Activated T-cell treated with anti-CD3 and anti-CD28 coated beads, Interleukin-2, amount 50 U/mL, for 24 hours (primary cell): ENCODE results near the gene ABLIM3.
A peak's percentile ranks its signal among the peaks of the same experiment; 100 is the strongest.

ENCODE experiments used
- DNase-seq: peaks from one replicate; pipeline ENCODE4 v3.0.0-alpha.2; 2020
- H3K27ac Mint-ChIP-seq: 2 replicates; pipeline ENCODE4 v1.8.0; 2020; ENCODE audit warnings: mild to moderate bottlenecking, mixed read lengths
- H3K27me3 Mint-ChIP-seq: 2 replicates; pipeline ENCODE4 v1.8.0; 2020; ENCODE audit warnings: mixed read lengths
- H3K36me3 Mint-ChIP-seq: 2 replicates; pipeline ENCODE4 v1.8.0; 2020; ENCODE audit warnings: low read depth, mixed read lengths
- H3K4me1 Mint-ChIP-seq: 2 replicates; pipeline ENCODE4 v1.8.0; 2020; ENCODE audit warnings: low read depth, mixed read lengths
- H3K4me3 Mint-ChIP-seq: 2 replicates; pipeline ENCODE4 v1.8.0; 2020; ENCODE audit warnings: mild to moderate bottlenecking, moderate library complexity, mixed read lengths
- H3K9me3 Mint-ChIP-seq: 2 replicates; pipeline ENCODE4 v1.8.0; 2020; ENCODE audit warnings: mixed read lengths

Gene ABLIM3

DNA sequence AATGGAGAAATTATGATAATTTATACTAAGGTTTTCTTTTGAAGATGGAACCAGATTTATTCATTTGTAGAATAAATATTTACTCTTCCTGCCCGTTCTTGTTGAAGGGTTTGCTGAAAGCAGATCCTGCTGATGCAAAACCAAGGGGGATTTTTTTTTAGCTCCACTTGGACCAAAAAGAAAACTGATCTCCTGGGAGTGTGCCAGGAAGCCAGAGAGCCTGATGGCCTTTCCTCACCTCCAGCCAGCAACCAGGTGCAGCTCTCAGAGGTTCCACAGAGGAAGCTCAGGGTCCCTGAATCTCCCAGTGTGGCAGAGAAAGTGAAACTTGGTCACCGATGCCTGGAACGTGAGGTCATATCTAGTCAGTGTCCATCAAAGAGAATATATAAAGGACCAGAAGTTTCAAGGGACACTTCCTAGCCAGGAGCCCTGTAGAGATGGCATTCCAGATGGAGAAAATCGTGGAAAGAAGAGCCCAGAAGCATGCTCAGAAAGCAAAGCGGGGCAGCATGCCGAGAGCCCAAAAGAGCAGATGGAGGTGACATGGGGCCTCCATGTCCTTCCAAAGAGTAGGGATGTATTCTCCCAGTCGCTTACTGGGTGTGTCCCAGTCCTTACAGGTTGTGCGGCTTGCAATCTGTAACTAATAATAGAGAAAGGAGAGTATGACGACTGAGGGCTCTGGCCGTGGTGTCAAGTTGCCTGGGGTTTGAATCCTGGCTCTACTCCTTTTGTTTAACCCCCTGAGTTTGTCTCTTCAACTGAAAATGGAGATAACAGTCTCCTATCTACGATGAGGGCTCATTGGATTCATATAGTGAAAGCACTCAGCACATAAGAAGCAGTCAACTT is 142.6 kb downstream of the ABLIM3 start:
- Mint-ChIP-seq H3K9me3 (no peaks in the 10 kb centered on the region), H3K4me1 (peaks cover 7% of the 10 kb centered on the region), H3K4me3 (no peak overlapping the region), H3K27me3 (peaks cover 5% of the 10 kb centered on the region), H3K27ac (no peak overlapping the region), H3K36me3 (no peaks in the 10 kb centered on the region)
- no peak for DNase-seq

DNA sequence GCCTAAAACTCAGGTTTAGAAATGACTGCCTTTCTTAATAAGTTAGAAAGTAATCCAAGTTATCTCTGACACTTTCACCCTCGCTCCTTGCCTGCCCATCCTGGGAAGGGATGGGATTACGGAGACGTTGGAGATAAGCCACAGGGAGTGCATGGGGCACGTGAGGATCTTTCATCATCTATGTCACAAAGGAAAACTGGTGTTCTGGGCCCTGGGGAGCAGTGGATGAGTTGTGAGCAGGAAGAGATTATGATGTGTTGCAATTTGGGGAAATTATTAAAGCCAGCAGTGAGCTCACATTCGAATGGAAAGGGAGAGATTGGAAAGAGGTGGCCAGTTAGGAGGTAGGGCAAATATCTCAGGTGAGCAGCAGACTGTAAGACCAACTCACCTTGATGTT is 143.2 kb downstream of the ABLIM3 start:
- Mint-ChIP-seq H3K27me3 (peaks cover 5% of the 10 kb centered on the region), H3K4me3 (no peak overlapping the region), H3K9me3 (no peaks in the 10 kb centered on the region), H3K36me3 (no peaks in the 10 kb centered on the region), H3K27ac (no peak overlapping the region), H3K4me1 (peaks cover 7% of the 10 kb centered on the region)
- DNase-seq = no peak

DNA sequence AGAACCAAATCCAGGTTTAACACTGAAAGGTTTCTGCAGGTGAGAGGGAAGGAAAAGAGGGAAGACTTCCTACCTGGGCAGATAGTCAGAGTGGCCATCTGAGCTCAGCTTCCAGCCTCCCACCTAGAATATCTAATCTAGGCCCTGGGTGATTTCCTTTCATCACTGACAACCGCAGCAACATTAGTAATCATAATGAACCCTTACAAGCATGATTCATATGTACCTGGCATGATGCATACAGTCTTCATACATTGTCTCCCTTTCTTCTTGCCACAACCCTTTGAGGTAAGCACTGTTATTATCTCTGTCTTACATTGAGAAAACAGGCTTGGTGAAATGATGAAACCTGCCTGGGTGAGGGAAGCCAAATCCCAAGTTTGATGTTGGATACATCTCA is 143.9 kb downstream of the ABLIM3 start:
- DNase-seq = no peak
- H3K27me3 Mint-ChIP-seq = peaks cover 5% of the 10 kb centered on the region
- H3K9me3 Mint-ChIP-seq = no peaks in the 10 kb centered on the region
- no peaks in the 10 kb centered on the region for H3K36me3 Mint-ChIP-seq
- H3K4me3 Mint-ChIP-seq = no peak overlapping the region
- no peak overlapping the region for H3K27ac Mint-ChIP-seq
- peaks cover 7% of the 10 kb centered on the region for H3K4me1 Mint-ChIP-seq

DNA sequence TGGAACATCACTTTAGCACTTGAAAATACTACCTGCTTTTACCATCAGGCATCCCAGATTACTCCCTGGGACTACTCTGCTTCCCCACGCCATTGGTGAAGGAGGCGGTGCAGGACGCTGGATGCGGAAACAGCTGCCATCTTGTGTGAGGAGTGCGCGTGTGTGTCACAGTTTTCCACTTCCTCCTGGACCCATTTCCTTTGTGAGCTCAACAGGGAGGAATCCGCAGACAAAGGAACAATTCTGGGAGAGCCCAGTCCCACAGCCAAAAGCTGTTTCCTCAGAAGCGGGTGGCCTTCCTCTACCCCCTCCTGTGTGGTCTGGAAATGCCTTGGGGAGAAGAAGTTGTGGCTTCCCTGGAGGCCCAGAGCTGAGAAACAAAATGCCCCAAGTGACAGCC is 147.1 kb downstream of the ABLIM3 start:
- DNase-seq = no peak
- H3K27ac Mint-ChIP-seq = no peak overlapping the region
- no peak overlapping the region for H3K4me3 Mint-ChIP-seq
- H3K27me3 Mint-ChIP-seq = no peaks in the 10 kb centered on the region
- peaks cover 7% of the 10 kb centered on the region for H3K4me1 Mint-ChIP-seq
- H3K36me3 Mint-ChIP-seq = no peaks in the 10 kb centered on the region
- no peaks in the 10 kb centered on the region for H3K9me3 Mint-ChIP-seq

DNA sequence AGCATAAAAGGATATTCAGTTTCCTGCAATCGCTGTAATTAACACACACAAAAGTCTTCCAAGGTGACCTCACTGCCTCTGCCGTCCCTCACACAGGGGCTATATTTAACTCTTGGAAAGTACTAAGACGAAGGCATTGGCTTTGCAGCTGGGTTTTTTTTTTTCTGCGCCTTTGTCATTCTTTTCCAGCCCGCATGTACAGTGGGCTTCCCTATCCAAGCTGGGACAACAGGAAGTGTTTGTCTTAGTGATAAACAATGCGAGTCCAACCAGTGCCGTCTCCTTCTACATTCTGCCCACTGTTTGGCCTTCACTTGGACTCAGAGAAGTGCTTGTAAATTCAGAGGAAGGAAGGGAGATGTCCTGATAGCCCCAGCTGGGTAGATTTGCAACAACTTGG is 148.0 kb downstream of the ABLIM3 start:
- no peaks in the 10 kb centered on the region for H3K36me3 Mint-ChIP-seq
- H3K4me1 Mint-ChIP-seq = peaks cover 7% of the 10 kb centered on the region
- no peak overlapping the region for H3K27ac Mint-ChIP-seq
- DNase-seq = no peak
- no peaks in the 10 kb centered on the region for H3K9me3 Mint-ChIP-seq
- H3K4me3 Mint-ChIP-seq = no peak overlapping the region
- no peaks in the 10 kb centered on the region for H3K27me3 Mint-ChIP-seq

DNA sequence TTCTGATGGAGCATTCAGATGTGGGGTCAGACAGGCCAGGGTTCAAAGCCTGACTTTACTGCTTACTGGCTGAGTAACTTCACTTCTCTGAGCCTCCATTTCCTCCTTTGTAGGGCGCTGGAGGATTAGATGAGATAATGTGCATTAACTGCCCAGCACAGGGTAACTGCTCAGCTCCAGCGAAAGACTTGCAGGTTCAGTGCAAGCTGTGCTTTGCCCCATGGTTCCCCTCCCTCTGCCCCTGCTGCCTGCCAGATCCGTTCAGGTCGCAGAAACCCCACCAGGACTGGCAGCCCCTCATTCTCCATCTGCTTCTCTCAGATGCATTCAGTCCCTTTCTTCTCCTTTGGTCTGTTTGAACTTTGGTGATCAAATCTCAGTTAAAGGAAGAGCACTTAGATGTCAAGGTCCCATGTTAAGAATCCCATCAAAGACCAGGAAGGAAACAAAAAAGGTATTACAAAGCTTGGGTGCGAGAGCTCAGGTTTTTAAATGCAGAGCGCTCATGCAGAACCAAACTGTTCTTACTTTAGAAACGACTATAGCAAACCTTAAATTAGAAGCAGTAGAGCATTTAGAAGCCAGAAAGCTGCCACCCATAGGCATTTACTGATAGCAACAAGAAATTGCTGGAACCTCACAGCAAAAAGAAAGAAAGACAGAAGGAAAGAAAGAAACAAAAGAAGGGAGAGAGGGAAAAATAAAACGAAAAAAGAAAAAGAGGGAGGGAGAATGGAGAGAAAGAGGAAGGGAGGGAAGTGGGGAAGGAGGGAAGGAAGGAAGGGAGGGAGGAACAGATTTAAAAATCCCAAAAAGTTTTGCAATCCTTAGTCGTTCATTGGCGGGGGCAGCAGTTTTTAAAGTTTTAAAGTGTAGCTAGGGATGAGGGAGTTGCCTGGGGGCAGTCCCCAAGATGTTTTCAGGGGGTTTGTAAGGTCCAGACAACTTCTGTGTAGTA is 153.9 kb downstream of the ABLIM3 start:
- Mint-ChIP-seq H3K27ac (no peak overlapping the region), H3K4me1 (peaks cover 45% of the 10 kb centered on the region), H3K4me3 (no peak overlapping the region), H3K9me3 (no peaks in the 10 kb centered on the region), H3K36me3 (no peaks in the 10 kb centered on the region), H3K27me3 (peaks cover 6% of the 10 kb centered on the region)
- DNase-seq = no peak

DNA sequence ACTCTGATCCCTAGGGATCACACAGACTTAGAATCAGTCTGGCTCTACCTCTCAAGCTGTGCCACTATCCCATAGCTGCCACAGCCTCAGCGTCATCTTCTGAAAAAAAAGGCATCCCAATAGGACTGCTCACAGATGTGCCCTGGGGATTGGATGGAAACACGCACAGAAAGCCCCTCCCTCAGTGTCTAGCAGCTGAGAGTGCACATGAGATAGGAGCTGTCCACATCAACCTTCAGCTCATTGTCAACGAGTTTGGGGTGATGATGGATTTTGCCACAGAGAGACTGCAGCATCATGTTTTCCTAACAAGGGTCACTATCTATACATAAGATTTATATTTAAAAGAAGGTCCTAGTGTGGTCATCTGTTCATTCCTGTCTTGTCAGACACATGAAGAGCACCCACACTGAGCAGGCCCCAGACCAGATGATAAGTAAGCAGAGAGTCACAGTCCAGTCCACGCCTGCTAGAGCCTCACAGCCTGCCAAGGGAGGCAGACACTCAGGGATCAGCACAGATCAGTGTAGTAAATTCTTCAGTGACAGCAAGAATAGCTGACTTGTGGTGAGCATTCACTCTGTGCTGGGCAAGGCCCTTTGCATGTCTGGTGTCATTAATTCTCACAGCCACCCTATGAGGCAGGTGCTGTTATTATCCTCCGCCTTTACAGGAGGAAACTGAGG is 156.2 kb downstream of the ABLIM3 start:
- peaks cover 6% of the 10 kb centered on the region for H3K27me3 Mint-ChIP-seq
- no peak overlapping the region for H3K4me3 Mint-ChIP-seq
- H3K36me3 Mint-ChIP-seq = no peaks in the 10 kb centered on the region
- H3K9me3 Mint-ChIP-seq = no peaks in the 10 kb centered on the region
- peaks cover 45% of the 10 kb centered on the region for H3K4me1 Mint-ChIP-seq
- H3K27ac Mint-ChIP-seq = no peak overlapping the region
- no peak for DNase-seq

DNA sequence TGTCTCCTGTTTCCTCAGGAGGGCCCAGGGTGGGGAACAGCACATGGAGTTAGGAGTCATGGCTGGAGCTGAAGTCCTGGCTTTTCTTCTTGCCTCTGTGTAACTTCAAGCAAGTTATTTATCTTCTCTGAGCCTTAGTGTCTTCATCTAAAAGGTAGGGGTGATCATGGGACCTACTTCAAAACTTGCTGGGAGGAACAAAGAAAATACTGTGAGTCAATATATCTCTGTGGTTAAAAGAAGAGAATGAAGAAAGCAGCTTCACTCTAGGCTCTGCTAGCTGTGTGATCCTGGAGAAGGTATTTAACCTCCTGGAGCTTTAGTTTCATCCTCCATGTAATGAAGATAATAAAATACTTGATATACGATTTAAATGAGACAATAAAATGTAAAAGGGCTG is 156.9 kb downstream of the ABLIM3 start:
- H3K4me1 Mint-ChIP-seq = peaks cover 45% of the 10 kb centered on the region
- no peaks in the 10 kb centered on the region for H3K36me3 Mint-ChIP-seq
- no peak overlapping the region for H3K27ac Mint-ChIP-seq
- no peak for DNase-seq
- H3K9me3 Mint-ChIP-seq = no peaks in the 10 kb centered on the region
- H3K27me3 Mint-ChIP-seq = peaks cover 6% of the 10 kb centered on the region
- H3K4me3 Mint-ChIP-seq = no peak overlapping the region

DNA sequence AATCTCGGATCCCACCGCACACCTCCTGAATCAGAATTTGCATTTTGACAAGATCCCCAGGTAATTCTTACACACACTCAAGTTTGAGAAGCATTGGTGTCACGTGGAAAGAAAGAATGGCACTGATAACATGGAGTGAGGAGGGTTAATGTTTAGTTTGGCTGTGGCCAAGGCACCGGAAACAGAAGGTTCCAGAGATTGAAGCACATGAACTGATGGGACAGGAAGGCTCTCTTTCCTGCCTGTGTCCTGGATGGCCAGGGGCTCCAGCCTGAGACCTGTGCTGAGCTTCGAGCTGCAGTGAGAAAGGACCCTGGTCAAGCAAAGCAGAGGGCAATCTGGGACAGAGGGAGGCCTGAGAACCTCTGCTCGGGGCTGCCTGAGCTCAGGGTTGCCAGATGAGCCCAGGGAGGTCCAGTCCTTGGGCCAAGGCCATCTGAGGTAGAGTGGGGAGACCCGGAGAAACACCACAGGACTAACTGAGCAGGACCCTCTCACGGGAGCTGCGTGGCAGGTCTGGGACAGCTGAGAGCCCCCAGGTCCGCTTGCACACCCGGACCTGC is 157.6 kb downstream of the ABLIM3 start:
- H3K4me3 Mint-ChIP-seq = no peak overlapping the region

DNA sequence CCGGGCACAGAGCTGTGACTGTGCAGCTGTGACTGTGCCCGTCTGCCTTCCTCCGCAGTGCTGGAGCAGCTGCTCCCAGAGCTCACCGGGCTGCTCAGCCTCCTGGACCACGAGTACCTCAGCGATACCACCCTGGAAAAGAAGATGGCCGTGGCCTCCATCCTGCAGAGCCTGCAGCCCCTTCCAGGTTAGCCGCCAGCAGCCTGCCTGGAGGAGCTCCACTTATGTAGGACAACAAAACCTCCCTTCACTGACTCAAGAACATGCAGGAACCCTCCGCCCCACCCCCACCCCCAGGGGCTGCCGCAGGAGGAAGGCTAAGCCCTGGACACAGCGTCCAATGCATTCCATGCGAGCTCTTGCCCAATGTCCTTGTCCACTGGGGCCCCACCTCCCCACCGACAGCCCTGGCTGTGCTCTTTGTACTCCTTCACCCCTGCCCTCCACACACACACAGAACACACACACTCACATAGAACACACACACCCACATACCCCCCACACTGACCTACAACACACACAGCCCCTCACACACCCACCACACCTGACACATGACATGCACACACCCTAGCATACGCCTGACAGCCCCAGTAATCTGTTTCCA is 158.3 kb downstream of the ABLIM3 start:
- no peaks in the 10 kb centered on the region for H3K9me3 Mint-ChIP-seq
- H3K36me3 Mint-ChIP-seq = no peaks in the 10 kb centered on the region
- H3K4me3 Mint-ChIP-seq = no peak overlapping the region
- H3K27me3 Mint-ChIP-seq = peaks cover 6% of the 10 kb centered on the region
- no peak overlapping the region for H3K27ac Mint-ChIP-seq
- peaks cover 43% of the 10 kb centered on the region for H3K4me1 Mint-ChIP-seq
- DNase-seq = no peak

More for the DNA sequence above, 157.6 kb downstream of the ABLIM3 start:
- Mint-ChIP-seq H3K9me3 (no peaks in the 10 kb centered on the region), H3K27ac (peak overlapping the region; percentile 13), H3K27me3 (peaks cover 6% of the 10 kb centered on the region), H3K4me1 (peaks cover 45% of the 10 kb centered on the region), H3K36me3 (no peaks in the 10 kb centered on the region)
- DNase-seq = no peak

DNA sequence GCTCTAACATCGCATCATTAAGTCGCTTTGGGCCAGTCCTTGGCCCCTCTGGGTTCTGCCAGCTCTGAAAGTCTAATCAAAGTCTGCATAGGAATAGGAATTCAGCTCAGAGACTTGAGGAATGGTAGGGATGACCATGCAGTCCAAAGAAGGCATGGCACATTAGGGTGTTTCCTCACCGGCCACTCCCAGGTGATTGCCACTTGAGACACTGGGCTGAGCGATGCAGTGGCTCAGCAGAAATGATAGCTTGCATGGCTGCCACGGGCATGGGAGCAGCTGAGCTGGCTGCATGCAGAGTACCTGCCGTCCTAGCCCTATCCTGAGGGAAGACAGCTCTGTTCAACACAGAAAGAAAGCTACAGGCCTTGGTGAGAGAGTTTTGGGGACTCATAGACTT is 159.1 kb downstream of the ABLIM3 start:
- no peak overlapping the region for H3K27ac Mint-ChIP-seq
- H3K27me3 Mint-ChIP-seq = peaks cover 6% of the 10 kb centered on the region
- DNase-seq = no peak
- no peak overlapping the region for H3K4me3 Mint-ChIP-seq
- H3K4me1 Mint-ChIP-seq = peaks cover 35% of the 10 kb centered on the region
- no peaks in the 10 kb centered on the region for H3K9me3 Mint-ChIP-seq
- H3K36me3 Mint-ChIP-seq = no peaks in the 10 kb centered on the region

DNA sequence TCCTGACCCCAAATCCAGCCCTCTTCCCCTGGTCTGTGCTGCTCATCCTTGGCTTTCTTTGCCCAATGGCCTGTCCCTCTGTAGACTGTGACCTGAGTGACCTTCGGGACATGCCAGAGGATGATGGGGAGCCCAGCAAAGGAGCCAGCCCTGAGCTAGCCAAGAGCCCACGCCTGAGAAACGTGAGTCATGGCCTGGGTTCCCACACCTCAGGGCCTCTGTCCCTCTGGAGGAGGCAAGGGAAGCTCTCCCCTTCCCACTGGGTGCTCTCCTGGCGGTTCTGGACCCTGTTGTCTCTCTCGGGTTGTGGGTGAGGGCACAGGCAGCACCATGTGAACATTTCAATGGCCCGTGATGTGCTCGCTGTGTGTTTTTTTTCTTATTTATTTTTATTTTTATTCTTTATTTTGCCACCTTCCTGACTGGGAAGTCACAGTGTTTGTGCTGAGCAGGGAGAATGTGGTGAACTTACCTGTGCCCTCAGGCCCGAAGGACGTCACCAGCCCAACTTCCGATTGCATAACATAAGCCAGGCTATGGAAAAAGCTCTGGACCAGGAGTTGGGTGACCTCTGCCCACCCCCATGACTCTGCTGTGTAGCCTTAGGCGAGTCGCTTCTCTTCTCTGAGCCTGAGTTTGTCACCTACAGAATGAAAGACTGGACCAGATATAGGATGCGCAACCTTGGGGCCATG is 159.9 kb downstream of the ABLIM3 start:
- Mint-ChIP-seq H3K9me3 (no peaks in the 10 kb centered on the region), H3K4me3 (no peak overlapping the region), H3K27ac (no peak overlapping the region), H3K36me3 (no peaks in the 10 kb centered on the region), H3K27me3 (peaks cover 6% of the 10 kb centered on the region), H3K4me1 (peaks cover 31% of the 10 kb centered on the region)
- no peak for DNase-seq

DNA sequence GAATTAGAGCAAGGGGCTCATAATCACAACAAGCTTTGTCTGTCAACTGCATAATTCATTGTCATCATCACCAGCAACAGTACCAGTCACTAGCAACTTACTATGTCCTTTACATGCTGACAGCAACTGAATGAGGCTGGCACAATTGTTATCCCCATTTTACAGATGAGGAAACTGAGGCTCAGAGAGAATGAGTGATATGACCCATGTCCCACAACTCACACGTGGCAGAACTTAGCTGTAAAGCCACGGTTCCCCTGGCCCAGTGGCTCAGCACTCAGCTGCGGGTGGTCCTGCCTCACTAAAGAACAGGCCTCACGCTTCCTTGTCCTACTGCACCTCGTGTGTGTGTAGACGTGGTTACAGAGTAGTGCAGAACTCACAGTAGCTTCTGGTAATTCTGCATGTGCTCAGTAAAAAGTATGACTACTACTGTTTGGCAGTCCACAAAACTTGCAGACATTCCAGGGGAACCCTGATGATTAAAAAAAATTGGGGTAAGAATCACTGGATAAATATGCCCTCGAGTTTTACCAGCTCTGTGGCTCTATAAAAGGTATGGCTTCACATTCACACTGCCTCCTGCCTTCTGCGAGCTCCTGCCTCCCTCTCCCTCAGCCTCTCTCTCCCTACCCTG is 160.6 kb downstream of the ABLIM3 start:
- Mint-ChIP-seq H3K27me3 (no peaks in the 10 kb centered on the region), H3K4me3 (no peak overlapping the region), H3K9me3 (no peaks in the 10 kb centered on the region), H3K36me3 (no peaks in the 10 kb centered on the region), H3K27ac (no peak overlapping the region), H3K4me1 (peaks cover 26% of the 10 kb centered on the region)
- no peak for DNase-seq
